Immature natural killer cell (primary cell): ENCODE results near the gene UTS2R. TPM values are rescaled to one million over a fixed set of nuclear protein-coding genes. Genes with fewer than 3 reads are reported as not detected.
"Not testable (repeated sequence)": the region's sequence is repeated elsewhere in the genome, so short reads cannot be mapped to it uniquely, and the experiment has no call there.

Experiments
- DNase-seq, 3 donors: peaks; one replicate each; pipeline ENCODE4 v3.0.0; 2022; ENCODE audit warnings: mixed read lengths in 1 of 3
- H3K27ac Mint-ChIP-seq, 6 donors: one replicate each; pipeline ENCODE4 v1.8.0; 2020; ENCODE audit warnings: mixed read lengths in 6 of 6, mild to moderate bottlenecking in 5 of 6, inconsistent platforms in 4 of 6, moderate library complexity in 3 of 6
- H3K27me3 Mint-ChIP-seq, 3 donors: one replicate each; pipeline ENCODE4 v1.8.0; 2020 to 2021; ENCODE audit warnings: low read depth in 3 of 3, mild to moderate bottlenecking in 3 of 3, mixed read lengths in 3 of 3, moderate library complexity in 3 of 3, inconsistent platforms in 1 of 3
- H3K36me3 Mint-ChIP-seq, 3 donors: one replicate each; pipeline ENCODE4 v1.8.0; 2020; ENCODE audit warnings: mixed read lengths in 3 of 3, inconsistent platforms in 2 of 3, mild to moderate bottlenecking in 2 of 3
- H3K4me1 Mint-ChIP-seq, 2 donors: one replicate each; pipeline ENCODE4 v1.8.0; 2020; ENCODE audit warnings: inconsistent platforms in 2 of 2, mild to moderate bottlenecking in 2 of 2, mixed read lengths in 2 of 2, moderate library complexity in 1 of 2
- H3K4me3 Mint-ChIP-seq, 5 donors: one replicate each; pipeline ENCODE4 v1.8.0; 2020; ENCODE audit warnings: mild to moderate bottlenecking in 5 of 5, mixed read lengths in 5 of 5, inconsistent platforms in 3 of 5, moderate library complexity in 3 of 5
- H3K9me3 Mint-ChIP-seq, 6 donors: one replicate each; pipeline ENCODE4 v1.8.0; 2020; ENCODE audit warnings: mild to moderate bottlenecking in 6 of 6, mixed read lengths in 6 of 6, inconsistent platforms in 4 of 6, moderate library complexity in 3 of 6
- polyA plus RNA-seq, 3 donors: library from polyadenylated mRNA; unstranded; fragments of 300-500 nt; fragmentation: Illumina TruSeq; gene quantifications; one replicate each; pipeline ENCODE4 v1.2.3, GENCODE V29; 2021

UTS2R gene
- polyA plus RNA-seq, 3 donors from 2014 or later, result not detected

- not testable (repeated sequence) for H3K36me3 Mint-ChIP-seq, H3K4me3 Mint-ChIP-seq, H3K27ac Mint-ChIP-seq, DNase-seq, H3K9me3 Mint-ChIP-seq, H3K4me1 Mint-ChIP-seq
- peaks cover 4 to 10% (median 9%) of the 10 kb centered on the region in 3 donors for H3K27me3 Mint-ChIP-seq
These were observed 10.8 kb downstream of the UTS2R start for GRCh38 chr17:82382220-82382932.

DNA sequence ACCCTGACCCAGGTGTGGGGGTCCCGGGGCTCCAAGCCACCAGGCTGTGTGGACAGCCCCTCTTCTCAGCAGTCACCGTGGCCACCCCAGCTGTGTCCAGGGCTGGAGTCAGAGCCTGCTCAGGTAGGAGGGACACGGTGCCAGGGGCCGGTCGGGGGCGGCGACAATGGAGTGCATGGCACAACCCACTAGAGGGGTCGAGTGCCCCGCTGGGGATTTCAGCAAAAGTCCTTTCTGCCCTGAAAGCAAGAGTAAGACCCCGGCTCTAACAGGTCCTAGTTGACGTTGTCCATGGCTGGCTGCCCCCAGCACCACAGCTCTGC lies 11.3 kb downstream of the UTS2R start:
- no peak overlapping the region for H3K27ac Mint-ChIP-seq
- H3K36me3 Mint-ChIP-seq, result no peaks in the 10 kb centered on the region
- peaks cover 7 to 12% (median 8%) of the 10 kb centered on the region in 3 donors for H3K27me3 Mint-ChIP-seq
- H3K9me3 Mint-ChIP-seq, result no peaks in the 10 kb centered on the region
- no peak for DNase-seq
- H3K4me3 Mint-ChIP-seq, result no peak overlapping the region
- H3K4me1 Mint-ChIP-seq, result peaks cover 0 to 3% of the 10 kb centered on the region in 2 donors

- peaks cover 0 to 3% of the 10 kb centered on the region in 2 donors for H3K4me1 Mint-ChIP-seq
- H3K27me3 Mint-ChIP-seq, result peaks cover 8 to 12% (median 8%) of the 10 kb centered on the region in 3 donors
- H3K27ac Mint-ChIP-seq, result no peak overlapping the region
- H3K4me3 Mint-ChIP-seq, result no peak overlapping the region
- H3K36me3 Mint-ChIP-seq, result no peaks in the 10 kb centered on the region
- no peak for DNase-seq
- H3K9me3 Mint-ChIP-seq, result no peaks in the 10 kb centered on the region
These were observed 11.8 kb downstream of the UTS2R start for GRCh38 chr17:82383411-82383810.

GRCh38 chr17:82384051-82384729 lies 12.6 kb downstream of the UTS2R start:
- Mint-ChIP-seq H3K9me3 (no peaks in the 10 kb centered on the region), H3K4me3 (no peak overlapping the region), H3K27me3 (peaks cover 5 to 12% (median 9%) of the 10 kb centered on the region in 3 donors), H3K36me3 (no peaks in the 10 kb centered on the region), H3K27ac (no peak overlapping the region), H3K4me1 (peaks cover 0 to 3% of the 10 kb centered on the region in 2 donors)
- DNase-seq, result no peak

GRCh38 chr17:82384730-82385481 lies 13.3 kb downstream of the UTS2R start:
- Mint-ChIP-seq H3K27me3 (peaks cover 5 to 12% (median 8%) of the 10 kb centered on the region in 3 donors), H3K9me3 (no peaks in the 10 kb centered on the region), H3K4me3 (no peak overlapping the region), H3K4me1 (peaks cover 0 to 2% of the 10 kb centered on the region in 2 donors), H3K36me3 (no peaks in the 10 kb centered on the region), H3K27ac (no peak overlapping the region)
- DNase-seq, result no peak

DNA sequence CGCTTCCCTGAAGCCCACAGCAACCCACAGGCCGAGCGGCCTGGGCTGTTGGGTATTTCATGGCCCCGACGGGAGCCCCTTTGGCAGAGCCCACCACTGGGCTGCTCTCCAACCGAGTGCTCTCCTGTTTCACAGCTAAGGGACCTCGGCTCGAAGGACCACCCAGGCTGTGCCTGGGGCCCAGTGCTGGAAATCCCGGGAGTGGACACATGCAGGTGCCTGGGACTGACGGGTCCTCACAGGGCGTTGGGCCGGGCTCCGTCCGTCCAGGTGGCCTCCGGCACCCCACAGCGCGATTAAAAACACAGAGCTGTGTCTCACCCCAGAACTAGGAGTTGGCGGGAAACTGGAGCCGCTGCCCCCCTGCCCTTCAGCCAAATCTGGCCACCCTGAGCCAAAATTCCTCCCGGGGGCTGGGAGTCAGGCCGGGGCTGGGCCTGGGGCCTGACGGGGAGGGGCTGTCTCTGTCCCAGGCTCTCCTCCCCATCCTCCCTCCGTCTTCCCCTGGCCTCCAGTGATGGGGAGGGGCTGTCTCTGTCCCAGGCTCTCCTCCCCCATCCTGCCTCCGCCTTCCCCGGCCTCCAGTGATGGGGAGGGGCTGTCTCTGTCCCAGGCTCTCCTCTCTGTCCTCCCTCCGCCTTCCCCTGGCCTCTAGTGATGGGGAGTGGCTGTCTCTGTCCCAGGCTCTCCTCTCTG lies 14.1 kb downstream of the UTS2R start:
- Mint-ChIP-seq H3K27ac (no peak overlapping the region), H3K27me3 (peaks cover 4 to 8% (median 7%) of the 10 kb centered on the region in 3 donors), H3K4me3 (no peak overlapping the region), H3K4me1 (no peaks in the 10 kb centered on the region), H3K36me3 (no peaks in the 10 kb centered on the region), H3K9me3 (no peaks in the 10 kb centered on the region)
- no peak for DNase-seq

- Mint-ChIP-seq H3K27me3 (peaks cover 1 to 8% (median 2%) of the 10 kb centered on the region in 3 donors), H3K9me3 (no peaks in the 10 kb centered on the region), H3K36me3 (no peaks in the 10 kb centered on the region), H3K4me3 (no peak overlapping the region), H3K4me1 (no peaks in the 10 kb centered on the region), H3K27ac (no peak overlapping the region)
- DNase-seq, result no peak
These were observed 14.8 kb downstream of the UTS2R start for GRCh38 chr17:82386255-82386831.

DNA sequence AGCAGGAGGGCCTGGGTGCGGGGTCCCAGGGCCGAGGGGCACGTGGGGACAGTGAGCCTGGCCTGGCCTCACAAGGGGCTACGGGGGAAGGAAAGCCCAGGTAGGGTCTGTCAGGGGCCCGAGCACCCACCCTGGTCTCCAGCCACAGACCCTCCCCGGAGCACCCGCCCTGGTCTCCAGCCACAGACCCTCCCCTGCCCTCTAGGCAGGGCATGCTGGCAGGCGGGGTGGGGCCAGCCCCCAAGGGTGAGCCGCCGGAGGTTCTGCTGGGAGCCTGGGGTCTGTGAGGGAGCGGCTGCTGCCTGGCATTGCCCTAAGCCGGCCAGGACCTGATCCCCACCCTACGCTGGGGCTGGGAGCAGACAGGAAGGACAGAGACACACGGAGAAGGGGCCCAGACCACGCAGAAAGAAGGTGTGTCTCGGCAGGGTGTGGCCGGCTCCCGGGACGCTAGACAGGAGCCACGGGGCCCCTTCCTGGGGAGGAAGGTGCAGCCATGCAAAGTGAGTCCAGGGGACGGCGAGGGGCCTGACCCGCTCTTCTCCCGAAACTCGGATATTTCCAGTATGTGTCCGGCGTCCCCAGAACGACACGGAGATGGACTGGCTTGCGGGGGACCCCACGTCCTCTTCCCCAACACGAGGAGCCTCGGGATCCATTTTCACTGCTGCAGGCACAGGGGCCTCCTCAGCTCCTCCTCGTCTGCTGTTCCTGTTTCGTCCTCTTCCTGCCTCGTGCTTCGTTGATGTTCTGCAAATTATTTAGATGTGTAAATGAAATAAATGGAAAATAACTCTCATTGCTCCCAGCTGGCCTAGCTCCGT lies 15.5 kb downstream of the UTS2R start:
- Mint-ChIP-seq H3K4me1 (no peaks in the 10 kb centered on the region), H3K27ac (no peak overlapping the region), H3K4me3 (no peak overlapping the region), H3K36me3 (peaks cover 0 to 2% (median 0%) of the 10 kb centered on the region in 3 donors), H3K27me3 (peaks cover 1 to 8% (median 2%) of the 10 kb centered on the region in 3 donors), H3K9me3 (no peaks in the 10 kb centered on the region)
- DNase-seq, result no peak

- no peaks in the 10 kb centered on the region for H3K4me1 Mint-ChIP-seq
- peaks cover 1 to 8% (median 2%) of the 10 kb centered on the region in 3 donors for H3K27me3 Mint-ChIP-seq
- H3K27ac Mint-ChIP-seq, result no peak overlapping the region
- no peak overlapping the region for H3K4me3 Mint-ChIP-seq
- H3K9me3 Mint-ChIP-seq, result no peaks in the 10 kb centered on the region
- DNase-seq, result no peak
- peaks cover 0 to 6% (median 4%) of the 10 kb centered on the region in 3 donors for H3K36me3 Mint-ChIP-seq
These were observed 16.1 kb downstream of the UTS2R start for GRCh38 chr17:82387705-82388106.

- peaks cover 0 to 8% (median 8%) of the 10 kb centered on the region in 3 donors for H3K36me3 Mint-ChIP-seq
- no peak for DNase-seq
- H3K27ac Mint-ChIP-seq, result no peak overlapping the region
- H3K9me3 Mint-ChIP-seq, result no peaks in the 10 kb centered on the region
- H3K4me3 Mint-ChIP-seq, result no peak overlapping the region
- H3K27me3 Mint-ChIP-seq, result peaks cover 1 to 8% (median 2%) of the 10 kb centered on the region in 3 donors
- H3K4me1 Mint-ChIP-seq, result no peaks in the 10 kb centered on the region
These were observed 16.8 kb downstream of the UTS2R start for GRCh38 chr17:82388223-82388921.

GRCh38 chr17:82388922-82389283 lies 17.3 kb downstream of the UTS2R start:
- Mint-ChIP-seq H3K27me3 (peaks cover 1 to 8% (median 2%) of the 10 kb centered on the region in 3 donors), H3K9me3 (no peaks in the 10 kb centered on the region), H3K36me3 (peaks cover 0 to 12% (median 9%) of the 10 kb centered on the region in 3 donors), H3K4me1 (no peaks in the 10 kb centered on the region), H3K4me3 (no peak overlapping the region), H3K27ac (no peak overlapping the region)
- no peak for DNase-seq

DNA sequence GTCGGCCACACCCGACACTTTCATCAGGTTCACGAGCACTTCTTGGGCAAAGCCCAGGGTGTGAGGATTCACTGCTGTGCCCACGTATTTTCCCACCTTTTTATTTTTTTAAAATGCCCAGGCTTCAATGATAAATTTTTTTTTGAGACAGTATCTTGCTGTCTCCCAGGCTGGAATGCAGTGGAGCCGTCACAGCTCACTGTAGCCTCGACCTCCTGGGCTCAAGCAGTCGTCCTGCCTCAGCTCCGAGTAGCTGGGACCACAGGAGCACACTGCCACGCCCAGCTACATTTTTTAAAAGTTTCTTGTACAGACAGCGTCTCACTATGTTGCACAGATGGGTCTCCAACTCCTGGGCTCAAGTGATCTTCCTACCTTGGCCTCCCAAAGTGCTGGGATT lies 17.8 kb downstream of the UTS2R start:
- H3K27me3 Mint-ChIP-seq, result peaks cover 1 to 8% (median 2%) of the 10 kb centered on the region in 3 donors
- no peaks in the 10 kb centered on the region for H3K9me3 Mint-ChIP-seq
- no peak for DNase-seq
- H3K4me1 Mint-ChIP-seq, result no peaks in the 10 kb centered on the region
- no peak overlapping the region for H3K4me3 Mint-ChIP-seq
- peaks cover 0 to 12% (median 9%) of the 10 kb centered on the region in 3 donors for H3K36me3 Mint-ChIP-seq
- H3K27ac Mint-ChIP-seq, result no peak overlapping the region
